ENCODE data around the gene CWC15.

GRCh38 chr11:94926698-94927237 lies 46.6 kb downstream of the CWC15 start:
- no peak for TF ChIP-seq POLR2A (IDR thresholded peaks at IDR 0.05)
- no peak for TF ChIP-seq CTCF (IDR thresholded peaks at IDR 0.05)
- TF ChIP-seq EP300 (IDR thresholded peaks at IDR 0.05): peak in 2 of 4 donors; percentile 57 to 60
- peak; percentile 43 to 70 for TF ChIP-seq POLR2AphosphoS5 (IDR thresholded peaks at IDR 0.05)

Measured in upper lobe of left lung (tissue), 4 donors.